TTC549 (cell line): ENCODE data around the gene NFE2.
"Not testable (repeated sequence)": the region's sequence is repeated elsewhere in the genome, so short reads cannot be mapped to it uniquely, and the experiment has no call there.

Source experiments
- FAIRE-seq: peaks from 2 replicates; lab custom pipeline; 2012; peaks lifted over from hg19 to GRCh38; lab: Jason Lieb, UNC

Gene NFE2

GRCh38 chr12:54306925-54307741 lies 6.3 kb upstream of the NFE2 start:
- no peak for FAIRE-seq

GRCh38 chr12:54304187-54304810 lies 3.5 kb upstream of the NFE2 start:
- FAIRE-seq, result no peak

GRCh38 chr12:54303640-54304039 lies 2.8 kb upstream of the NFE2 start:
- FAIRE-seq, result no peak

GRCh38 chr12:54301428-54302048 lies 723 bp upstream of the NFE2 start:
- FAIRE-seq, result no peak

- FAIRE-seq, result no peak
Measured at GRCh38 chr12:54300225-54300731, 537 bp downstream of the NFE2 start.

- no peak for FAIRE-seq
Measured at GRCh38 chr12:54299515-54300224, 1.1 kb downstream of the NFE2 start.

- no peak for FAIRE-seq
Measured at GRCh38 chr12:54298904-54299303, 1.9 kb downstream of the NFE2 start.

GRCh38 chr12:54296393-54297099 lies 4.3 kb downstream of the NFE2 start:
- FAIRE-seq, result no peak

GRCh38 chr12:54294953-54295566 lies 5.8 kb downstream of the NFE2 start:
- no peak for FAIRE-seq

GRCh38 chr12:54294152-54294952 lies 6.5 kb downstream of the NFE2 start:
- no peak for FAIRE-seq

GRCh38 chr12:54292931-54293241 lies 7.9 kb downstream of the NFE2 start:
- FAIRE-seq, result no peak

- FAIRE-seq, result no peak
Measured at GRCh38 chr12:54292083-54292930, 8.5 kb downstream of the NFE2 start.

- FAIRE-seq, result no peak
Measured at GRCh38 chr12:54287261-54288157, 13.3 kb downstream of the NFE2 start.

- FAIRE-seq, result no peak
Measured at GRCh38 chr12:54286042-54287030, 14.5 kb downstream of the NFE2 start.

GRCh38 chr12:54285150-54286041 lies 15.4 kb downstream of the NFE2 start:
- no peak for FAIRE-seq

GRCh38 chr12:54284070-54284780 lies 16.6 kb downstream of the NFE2 start:
- not testable (repeated sequence) for FAIRE-seq
